Measurements from ENCODE around the gene AURKAIP1.

The AURKAIP1 gene

DNA sequence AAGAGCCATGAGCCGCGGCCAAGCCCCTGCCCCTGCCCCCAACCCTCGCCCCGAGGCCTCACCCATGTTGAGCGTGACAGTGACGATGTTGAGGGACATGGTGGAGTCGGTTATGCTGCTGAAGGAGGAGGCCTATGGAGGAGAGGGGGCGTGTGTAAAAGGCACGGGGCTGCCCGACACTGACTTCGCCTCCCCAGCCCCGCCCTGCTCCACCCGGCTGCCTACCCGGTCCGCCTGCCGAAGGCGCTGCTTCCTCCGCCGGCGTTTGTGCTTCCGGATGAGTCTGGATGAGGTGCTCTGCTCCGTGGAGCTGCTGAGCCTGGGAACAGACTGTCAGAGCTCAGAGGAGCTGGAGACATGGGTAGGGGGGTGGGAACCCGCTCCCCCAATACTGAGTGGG is 34.8 kb downstream of the AURKAIP1 start:
- peaks cover 4% of the 10 kb centered on the region for H3K36me3 ChIP-seq (ENCODE audit: control insufficient read depth, insufficient read depth, low read length)
- no peaks in the 10 kb centered on the region for H3K27me3 ChIP-seq (replicated peaks; ENCODE audit: control insufficient read depth, insufficient read depth, low read length)

GRCh38 chr1:1338278-1338677 is 36.7 kb downstream of the AURKAIP1 start:
- H3K27me3 ChIP-seq (replicated peaks; ENCODE audit: control insufficient read depth, insufficient read depth, low read length): no peaks in the 10 kb centered on the region
- no peak for DNase-seq (ENCODE audit: extremely low read depth, insufficient read length)
- no peak for TF ChIP-seq CTCF (IDR thresholded peaks at IDR 0.05; ENCODE audit: insufficient read depth, low read length, poor library complexity, severe bottlenecking)
- H3K4me3 ChIP-seq (replicated peaks; ENCODE audit: low read depth, low read length): no peak overlapping the region
- peaks cover 4% of the 10 kb centered on the region for H3K36me3 ChIP-seq (ENCODE audit: control insufficient read depth, insufficient read depth, low read length)

More for the DNA sequence above, 34.8 kb downstream of the AURKAIP1 start:
- TF ChIP-seq CTCF (IDR thresholded peaks at IDR 0.05; ENCODE audit: insufficient read depth, low read length, poor library complexity, severe bottlenecking): no peak
- H3K4me3 ChIP-seq (replicated peaks; ENCODE audit: low read depth, low read length): no peak overlapping the region
- no peak for DNase-seq (ENCODE audit: extremely low read depth, insufficient read length)

- no peak for DNase-seq (ENCODE audit: extremely low read depth, insufficient read length)
- H3K4me3 ChIP-seq (replicated peaks; ENCODE audit: low read depth, low read length): no peak overlapping the region
- peaks cover 4% of the 10 kb centered on the region for H3K36me3 ChIP-seq (ENCODE audit: control insufficient read depth, insufficient read depth, low read length)
- no peaks in the 10 kb centered on the region for H3K27me3 ChIP-seq (replicated peaks; ENCODE audit: control insufficient read depth, insufficient read depth, low read length)
- no peak for TF ChIP-seq CTCF (IDR thresholded peaks at IDR 0.05; ENCODE audit: insufficient read depth, low read length, poor library complexity, severe bottlenecking)
These were observed 37.2 kb downstream of the AURKAIP1 start for GRCh38 chr1:1337793-1338147.

DNA sequence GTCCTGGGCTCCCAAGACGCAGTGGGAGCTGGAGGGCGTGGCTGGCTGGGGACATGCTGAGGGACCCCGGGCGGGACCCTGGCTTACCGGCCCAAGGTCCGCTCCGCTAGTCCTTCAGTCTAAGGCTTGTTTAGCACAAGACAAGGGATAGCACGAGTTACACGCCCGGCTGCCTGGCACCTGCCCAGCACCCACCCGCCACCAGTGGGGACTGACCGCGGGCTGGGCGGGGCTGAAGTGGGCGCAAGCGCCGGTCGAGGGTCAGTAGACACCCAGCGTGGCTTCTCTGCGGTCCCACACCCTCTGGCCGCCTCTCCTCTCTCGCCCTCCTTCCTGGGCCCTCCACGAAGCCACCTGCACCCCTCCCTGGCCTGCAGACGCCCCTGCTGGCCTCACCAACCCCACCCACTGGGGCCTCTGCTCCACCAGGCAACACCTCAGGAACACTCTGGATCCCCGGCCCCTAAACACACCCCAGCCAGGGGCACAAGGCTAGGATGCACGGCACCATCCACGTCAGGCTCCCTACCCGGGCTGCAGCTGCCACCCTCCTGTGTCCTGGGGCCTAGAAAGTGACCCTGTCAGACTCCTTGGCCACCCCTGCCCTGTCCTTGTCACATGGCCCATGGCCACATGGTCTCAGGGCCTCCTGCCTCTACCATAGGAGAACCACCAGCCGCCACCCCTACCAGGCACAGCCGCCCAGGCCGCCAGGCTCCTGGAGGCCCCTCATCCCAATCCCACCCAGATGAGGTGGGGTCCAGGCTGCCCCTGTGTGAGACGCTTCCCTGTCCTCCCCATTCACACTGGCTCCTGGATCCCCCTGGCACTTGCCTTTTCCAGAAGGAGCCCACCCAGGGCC is 37.8 kb downstream of the AURKAIP1 start:
- no peaks in the 10 kb centered on the region for H3K27me3 ChIP-seq (replicated peaks; ENCODE audit: control insufficient read depth, insufficient read depth, low read length)
- H3K4me3 ChIP-seq (replicated peaks; ENCODE audit: low read depth, low read length): no peak overlapping the region
- DNase-seq (ENCODE audit: extremely low read depth, insufficient read length): no peak
- peaks cover 4% of the 10 kb centered on the region for H3K36me3 ChIP-seq (ENCODE audit: control insufficient read depth, insufficient read depth, low read length)
- TF ChIP-seq CTCF (IDR thresholded peaks at IDR 0.05; ENCODE audit: insufficient read depth, low read length, poor library complexity, severe bottlenecking): no peak

DNA sequence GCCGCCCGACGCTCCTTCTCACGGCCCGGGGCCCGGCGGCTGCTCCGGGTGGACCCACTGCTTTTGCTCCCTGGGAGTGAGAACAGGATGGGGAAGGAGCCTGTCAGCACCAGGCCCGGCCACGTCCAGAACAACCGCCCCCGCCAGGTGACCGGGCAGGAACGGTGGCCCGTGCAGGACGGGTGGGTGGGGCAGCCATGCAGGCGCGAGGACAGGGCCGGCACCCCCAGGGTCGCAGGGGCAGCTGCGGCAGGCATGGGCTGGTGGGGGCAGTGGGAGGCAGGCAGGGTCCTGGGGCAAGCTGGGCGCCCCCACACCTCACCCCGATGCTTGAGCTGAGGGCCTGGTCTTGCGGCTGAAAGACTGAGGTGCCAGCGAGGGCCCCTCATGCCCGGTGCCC is 38.6 kb downstream of the AURKAIP1 start:
- no peak for TF ChIP-seq CTCF (IDR thresholded peaks at IDR 0.05; ENCODE audit: insufficient read depth, low read length, poor library complexity, severe bottlenecking)

More for the DNA sequence above, 38.6 kb downstream of the AURKAIP1 start:
- H3K4me3 ChIP-seq (replicated peaks; ENCODE audit: low read depth, low read length): no peak overlapping the region
- peaks cover 4% of the 10 kb centered on the region for H3K36me3 ChIP-seq (ENCODE audit: control insufficient read depth, insufficient read depth, low read length)
- DNase-seq (ENCODE audit: extremely low read depth, insufficient read length): no peak
- no peaks in the 10 kb centered on the region for H3K27me3 ChIP-seq (replicated peaks; ENCODE audit: control insufficient read depth, insufficient read depth, low read length)

All from GM06990 (cell line).